Testis (tissue), 3 donors: Measurements from ENCODE around the gene SLC29A3. TPM values are rescaled to one million over a fixed set of nuclear protein-coding genes. Genes with fewer than 3 reads are reported as not detected.

Experiments
- DNase-seq: peaks from one replicate; pipeline ENCODE4 v3.0.0-alpha.2; 2019
- H3K27ac ChIP-seq, 2 donors: fragments of 200-600 bp; sonication (generic); one replicate each; pipeline ENCODE4 v1.5.1; 2019
- H3K27me3 ChIP-seq: fragments of 200-600 bp; sonication (generic); one replicate; pipeline ENCODE4 v1.5.1; 2019
- H3K36me3 ChIP-seq: fragments of 200-600 bp; sonication (generic); one replicate; pipeline ENCODE4 v1.5.1; 2017; ENCODE audit warnings: low read depth; ENCODE audit errors: missing control alignments
- H3K4me1 ChIP-seq: fragments of 200-600 bp; sonication (generic); one replicate; pipeline ENCODE4 v1.5.1; 2019
- H3K4me3 ChIP-seq, 2 donors: fragments of 200-600 bp; sonication (generic); one replicate each; pipeline ENCODE4 v1.5.1; 2017 to 2019
- H3K9me3 ChIP-seq: fragments of 200-600 bp; sonication (generic); one replicate; pipeline ENCODE4 v1.5.1; 2017
- CTCF ChIP-seq, 3 experiments: fragments of 450-650 bp in 2 of 3; fragments of 200-600 bp in 1 of 3; sonication (generic) in 1 of 3; IDR thresholded peaks; one replicate each; pipeline ENCODE4 v1.5.1; 2016 to 2019; ENCODE audit warnings: antibody characterized with exemption in 3 of 3, mild to moderate bottlenecking in 2 of 3, moderate library complexity in 1 of 3
- POLR2A ChIP-seq: fragments of 450-650 bp; IDR thresholded peaks from one replicate; pipeline ENCODE4 v1.6.1; 2017; ENCODE audit warnings: antibody characterized with exemption, mild to moderate bottlenecking, moderate library complexity
- WGBS, 2 donors: methylation state at CpG; one replicate each; pipeline ENCODE4 v1.1.5; 2018; 5-methylcytosine and 5-hydroxymethylcytosine counted together
- intact Hi-C: fragments of 100-400 bp; cut with DNase I; formaldehyde crosslinking; loops from one replicate; pipeline ENCODE4 v1.15.1; 2023; ENCODE audit warnings: low total_unique reads
- polyA plus RNA-seq: library from polyadenylated mRNA; stranded (reverse); fragments of 350-450 nt; fragmentation: Illumina TruSeq; extraction: RNeasy Lipid Tissue Mini Kit (QIAGEN cat#74804); gene quantifications from one replicate; pipeline ENCODE4 v1.2.3, GENCODE V29; 2014; ENCODE audit warnings: low read depth, low replicate concordance; ENCODE audit not compliant: insufficient read depth
- total RNA-seq, 2 donors: library from RNA; depleted of rRNA; stranded (reverse); fragments of >200 nt; gene quantifications; one replicate each; pipeline ENCODE4 v1.2.3, GENCODE V29; 2016

The SLC29A3 gene
- total and polyA plus RNA-seq, 3 donors from 2014 or later: 10.7 to 14.0 (median 12.7) TPM

GRCh38 chr10:71344993-71345480 is 26.0 kb downstream of the SLC29A3 start:
- no peak for TF ChIP-seq CTCF (IDR thresholded peaks at IDR 0.05)
- no peak for TF ChIP-seq POLR2A
- DNase-seq: no peak
- no peaks in the 10 kb centered on the region for H3K27me3 ChIP-seq
- H3K4me3 ChIP-seq: no peak overlapping the region
- H3K9me3 ChIP-seq: no peaks in the 10 kb centered on the region
- H3K4me1 ChIP-seq: no peaks in the 10 kb centered on the region
- intact Hi-C loops: no loop called here
- 77 to 86% methylated on average over 3 of the region's 3 CpGs for WGBS, 2 donors
- H3K36me3 ChIP-seq: no peaks in the 10 kb centered on the region
- no peak overlapping the region for H3K27ac ChIP-seq

GRCh38 chr10:71345694-71346093 is 26.6 kb downstream of the SLC29A3 start:
- intact Hi-C loops: no loop called here
- Histone ChIP-seq H3K4me1 (no peaks in the 10 kb centered on the region), H3K27ac (no peak overlapping the region), H3K9me3 (no peaks in the 10 kb centered on the region), H3K36me3 (no peaks in the 10 kb centered on the region), H3K4me3 (no peak overlapping the region), H3K27me3 (no peaks in the 10 kb centered on the region)
- no peak for DNase-seq
- WGBS, 2 donors: 79 to 82% methylated on average over 9 to 10 of the region's 10 CpGs
- TF ChIP-seq POLR2A (no peak), CTCF (IDR thresholded peaks at IDR 0.05) (no peak)

GRCh38 chr10:71346731-71347130 is 27.7 kb downstream of the SLC29A3 start:
- no peaks in the 10 kb centered on the region for H3K9me3 ChIP-seq
- no peaks in the 10 kb centered on the region for H3K27me3 ChIP-seq
- H3K36me3 ChIP-seq: no peaks in the 10 kb centered on the region
- DNase-seq: no peak
- H3K4me1 ChIP-seq: no peaks in the 10 kb centered on the region
- intact Hi-C loops: no loop called here
- 84 to 100% methylated on average over 2 to 3 of the region's 3 CpGs for WGBS, 2 donors
- H3K4me3 ChIP-seq: no peak overlapping the region
- TF ChIP-seq CTCF (IDR thresholded peaks at IDR 0.05): no peak
- no peak for TF ChIP-seq POLR2A
- H3K27ac ChIP-seq: no peak overlapping the region

- Histone ChIP-seq H3K27ac (no peak overlapping the region), H3K4me3 (no peak overlapping the region), H3K4me1 (no peaks in the 10 kb centered on the region), H3K36me3 (no peaks in the 10 kb centered on the region), H3K9me3 (no peaks in the 10 kb centered on the region), H3K27me3 (no peaks in the 10 kb centered on the region)
- DNase-seq: no peak
- WGBS, 2 donors: 90 to 91% methylated on average over 13 to 14 of the region's 14 CpGs
- TF ChIP-seq CTCF (IDR thresholded peaks at IDR 0.05) (no peak), POLR2A (no peak)
- intact Hi-C loops: no loop called here
Measured at GRCh38 chr10:71347587-71348395, 28.7 kb downstream of the SLC29A3 start.

GRCh38 chr10:71348850-71349249 is 29.8 kb downstream of the SLC29A3 start:
- no peak for DNase-seq
- WGBS, 2 donors: 100% methylated on average over 1 of the region's 1 CpG
- Histone ChIP-seq H3K36me3 (no peaks in the 10 kb centered on the region), H3K27me3 (no peaks in the 10 kb centered on the region), H3K4me3 (no peak overlapping the region), H3K27ac (no peak overlapping the region), H3K9me3 (no peaks in the 10 kb centered on the region), H3K4me1 (no peaks in the 10 kb centered on the region)
- intact Hi-C loops: no loop called here
- TF ChIP-seq CTCF (IDR thresholded peaks at IDR 0.05) (no peak), POLR2A (no peak)
